DMS 273 (cell line): ENCODE measurements around the gene CDK2.
"Not testable (repeated sequence)": the region's sequence is repeated elsewhere in the genome, so short reads cannot be mapped to it uniquely, and the experiment has no call there.

Experiments
- DNase-seq: peaks from one replicate; lab custom pipeline; 2025; ENCODE audit not compliant: unreplicated experiment; lab: John Stamatoyannopoulos, UW

Gene CDK2

DNA sequence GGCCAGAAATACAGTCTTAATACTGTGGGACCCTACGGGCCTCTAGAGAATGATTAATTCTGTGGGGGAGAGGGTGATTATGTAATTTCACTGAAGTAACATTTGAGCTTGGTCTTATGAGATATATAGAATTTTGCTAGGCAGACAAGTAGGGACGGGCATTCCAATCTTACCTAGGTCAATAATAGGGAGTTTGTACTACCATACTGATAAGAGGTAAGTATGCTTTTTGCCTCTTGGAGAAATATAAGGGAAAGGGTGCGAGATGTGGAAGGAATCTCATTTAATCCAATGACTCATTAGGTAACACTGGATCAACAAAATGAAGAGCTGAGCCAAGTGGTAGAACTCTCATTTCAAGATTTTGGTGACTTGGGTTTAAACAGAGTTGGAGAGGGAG lies 12.4 kb downstream of the CDK2 start:
- no peak for DNase-seq

DNA sequence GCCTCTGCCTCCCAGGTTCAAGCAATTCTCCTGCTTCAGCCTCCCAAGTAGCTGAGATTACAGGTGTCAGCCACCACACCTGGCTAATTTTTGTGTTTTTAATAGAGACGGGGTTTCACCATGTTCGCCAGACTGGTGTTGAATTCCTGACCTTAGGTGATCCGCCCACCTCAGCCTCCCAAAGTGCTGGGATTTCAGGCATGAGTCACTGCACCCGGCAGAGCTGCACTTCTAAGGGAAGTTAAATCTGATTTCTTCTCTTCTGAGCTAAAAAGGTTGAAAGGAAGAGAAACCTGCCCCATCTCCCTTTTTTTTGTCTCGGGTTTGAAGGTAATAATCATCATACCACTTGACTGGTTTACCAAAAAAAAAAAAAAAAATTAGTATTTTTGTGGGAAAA lies 15.3 kb downstream of the CDK2 start:
- DNase-seq: not testable (repeated sequence)

DNA sequence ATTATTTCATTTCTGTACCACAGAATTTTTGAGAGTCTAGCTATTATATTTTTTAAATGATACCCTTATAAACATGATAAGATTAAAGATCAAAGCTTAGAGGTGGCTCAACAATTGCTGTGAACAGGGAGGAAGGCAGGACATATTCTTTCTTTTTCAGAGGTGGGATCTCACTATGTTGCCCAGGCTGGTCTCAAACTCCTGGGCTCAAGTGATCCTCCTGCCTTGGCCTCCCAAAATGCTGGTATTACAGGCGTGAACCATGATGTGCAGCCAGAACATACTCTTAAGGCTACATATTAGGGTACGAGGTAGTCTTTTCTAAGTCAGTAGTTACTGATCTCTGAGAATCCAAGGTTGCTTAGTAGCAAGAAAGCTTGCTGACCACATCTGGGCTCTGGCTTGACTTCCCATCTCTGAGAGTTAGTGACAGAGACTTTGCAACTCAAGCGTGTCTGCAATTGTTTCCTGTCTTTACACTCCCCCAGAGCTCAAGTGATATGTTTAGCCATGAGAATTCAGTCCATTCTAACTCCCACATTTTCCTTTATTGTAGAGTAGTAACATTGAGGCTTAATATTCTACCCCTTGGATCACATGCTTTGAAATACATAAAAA lies 15.8 kb downstream of the CDK2 start:
- no peak for DNase-seq

DNA sequence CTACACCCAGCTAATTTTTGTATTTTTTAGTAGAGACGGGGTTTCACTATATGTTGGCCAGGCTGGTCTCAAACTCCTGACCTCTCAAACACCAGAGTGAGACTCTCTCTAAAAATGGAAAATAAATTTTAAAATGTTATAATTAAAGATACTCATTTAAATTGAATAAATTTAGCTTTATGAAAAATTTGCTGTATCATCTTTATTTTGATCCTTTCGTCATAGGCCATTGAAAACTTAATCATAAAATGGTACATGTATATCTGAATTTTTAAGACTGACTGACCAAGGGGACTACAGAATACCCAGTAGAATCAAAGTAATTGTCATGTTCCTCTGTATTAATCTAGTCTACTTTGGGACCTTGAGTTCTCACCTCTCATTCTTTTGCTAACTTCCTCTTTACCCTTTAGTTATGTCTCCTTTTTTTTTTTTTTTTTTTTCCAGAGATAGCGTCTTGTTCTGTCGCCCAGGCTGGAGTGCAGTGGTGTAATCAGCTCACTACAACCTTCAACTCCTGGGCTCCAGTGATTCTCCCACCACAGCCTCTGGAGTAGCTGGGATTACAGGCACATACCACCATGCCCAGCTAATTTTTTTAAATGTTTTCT lies 16.7 kb downstream of the CDK2 start:
- no peak for DNase-seq

DNA sequence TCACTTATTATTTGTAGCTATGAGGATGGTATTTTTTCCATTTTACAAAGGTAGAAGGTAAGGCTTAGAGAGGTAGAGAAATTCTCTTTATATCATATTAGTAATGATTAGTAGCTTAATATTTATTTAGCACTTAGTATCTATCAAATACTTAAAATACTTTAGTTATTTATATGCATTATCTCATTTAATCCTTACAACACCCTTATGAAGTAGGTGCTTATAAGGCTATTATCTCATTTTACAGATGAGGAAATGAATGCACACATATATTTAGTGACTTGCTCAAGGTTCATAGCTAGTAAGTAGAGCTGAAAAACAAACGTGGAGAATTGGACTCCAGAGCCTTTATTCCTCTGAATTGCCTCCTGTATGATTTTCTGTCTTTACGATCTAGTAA lies 18.2 kb downstream of the CDK2 start:
- DNase-seq: no peak

DNA sequence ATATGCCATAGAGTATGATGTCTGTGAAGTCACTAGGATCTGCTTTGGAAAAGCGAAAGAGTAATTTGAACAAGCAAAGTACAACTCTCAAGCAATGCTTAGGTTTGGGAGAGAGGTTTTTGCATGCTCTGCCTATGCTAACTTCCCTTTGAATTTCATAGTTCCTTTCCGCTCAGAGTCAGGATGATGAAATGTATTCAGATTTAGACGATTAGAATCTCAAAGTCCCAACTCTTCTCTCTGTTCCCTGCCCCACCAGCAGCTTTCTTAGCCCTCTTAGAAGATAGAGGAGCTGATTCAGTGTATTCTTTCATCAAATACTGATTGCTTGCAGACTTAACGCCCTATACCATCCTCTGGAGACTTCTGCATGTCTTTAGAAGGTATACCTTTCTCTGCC lies 18.7 kb downstream of the CDK2 start:
- DNase-seq: no peak

DNA sequence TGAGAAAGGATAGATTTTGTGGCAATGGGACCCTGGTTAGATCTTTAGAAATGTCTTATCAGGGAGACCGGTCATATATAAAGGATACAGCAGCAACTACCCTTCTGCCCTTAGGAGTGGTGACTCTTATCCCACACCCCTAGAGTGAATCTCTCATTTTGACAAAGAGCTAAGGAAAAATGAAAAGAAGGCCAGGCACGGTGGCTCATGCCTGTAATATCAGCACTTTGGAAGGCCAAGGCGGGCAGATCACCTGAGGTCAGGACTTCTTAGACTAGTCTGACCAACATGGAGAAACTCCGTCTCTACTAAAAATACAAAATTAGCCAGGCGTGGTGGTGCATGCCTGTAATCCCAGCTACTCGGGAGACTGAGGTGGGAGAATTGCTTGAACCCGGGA lies 19.3 kb downstream of the CDK2 start:
- DNase-seq: not testable (repeated sequence)

DNA sequence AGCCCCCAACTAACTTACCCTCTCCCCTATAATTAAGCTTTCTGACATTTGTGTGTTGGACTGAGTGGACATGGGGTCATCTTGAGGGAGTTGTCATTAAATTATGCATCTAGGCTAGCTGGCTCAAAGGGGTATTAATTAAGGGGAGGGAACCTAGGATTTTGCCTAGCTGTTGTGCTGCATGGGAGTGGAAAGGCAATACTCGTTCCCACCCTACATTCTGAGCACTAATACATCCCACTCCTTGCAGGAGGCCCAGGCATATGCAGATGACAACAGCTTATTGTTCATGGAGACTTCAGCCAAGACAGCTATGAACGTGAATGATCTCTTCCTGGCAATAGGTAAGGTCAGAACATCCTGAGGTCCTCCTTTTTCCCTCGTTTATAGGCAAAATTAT lies 24.5 kb downstream of the CDK2 start:
- no peak for DNase-seq

DNA sequence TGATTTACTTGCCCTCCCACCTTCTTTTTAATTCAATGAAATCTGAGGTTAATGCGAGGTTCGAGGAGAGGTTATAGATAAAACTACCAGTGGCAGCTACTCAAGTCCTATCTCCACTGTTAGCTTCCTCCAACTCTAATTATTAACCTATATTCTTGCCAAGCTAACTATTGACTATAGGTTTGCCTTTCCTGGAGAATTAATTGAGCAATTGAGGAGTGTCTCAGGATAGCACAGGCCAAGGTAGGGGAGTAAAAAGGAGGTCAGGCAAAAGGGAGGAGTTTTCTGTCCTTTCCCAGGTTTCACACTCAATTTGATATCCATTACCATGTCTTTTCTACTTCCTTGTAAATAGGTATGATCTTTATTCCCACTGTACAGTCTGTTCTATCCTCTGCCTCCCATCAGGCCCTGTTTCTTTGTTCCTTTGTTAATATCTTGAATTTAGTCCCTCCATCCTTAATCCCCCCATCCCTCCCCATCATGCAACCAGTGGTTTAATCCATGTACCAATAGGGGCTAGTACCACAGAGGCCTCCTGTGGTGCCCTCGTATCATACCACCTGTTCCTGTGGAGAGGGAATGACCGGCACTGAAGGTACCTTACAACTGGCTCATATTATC lies 26.7 kb downstream of the CDK2 start:
- DNase-seq: no peak

DNA sequence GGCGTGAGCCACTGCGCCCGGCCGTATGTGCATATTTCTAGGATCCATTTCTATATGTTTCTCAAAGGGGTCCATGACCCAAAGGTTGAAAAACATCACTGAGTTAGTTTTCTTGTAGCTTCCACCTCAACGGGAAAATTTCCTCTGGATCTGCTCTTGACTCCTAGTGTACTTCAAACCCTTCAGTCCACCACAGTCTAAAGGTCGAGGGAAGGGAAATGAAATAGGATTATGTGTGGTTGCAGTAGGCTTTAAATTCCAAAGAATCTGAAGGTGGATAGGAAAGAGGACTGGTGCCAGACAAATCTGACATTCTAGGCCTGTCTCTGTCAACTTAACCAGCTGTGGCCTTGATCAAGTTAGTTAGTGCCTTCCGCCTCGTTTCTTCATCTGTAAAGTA lies 28.7 kb downstream of the CDK2 start:
- no peak for DNase-seq

DNA sequence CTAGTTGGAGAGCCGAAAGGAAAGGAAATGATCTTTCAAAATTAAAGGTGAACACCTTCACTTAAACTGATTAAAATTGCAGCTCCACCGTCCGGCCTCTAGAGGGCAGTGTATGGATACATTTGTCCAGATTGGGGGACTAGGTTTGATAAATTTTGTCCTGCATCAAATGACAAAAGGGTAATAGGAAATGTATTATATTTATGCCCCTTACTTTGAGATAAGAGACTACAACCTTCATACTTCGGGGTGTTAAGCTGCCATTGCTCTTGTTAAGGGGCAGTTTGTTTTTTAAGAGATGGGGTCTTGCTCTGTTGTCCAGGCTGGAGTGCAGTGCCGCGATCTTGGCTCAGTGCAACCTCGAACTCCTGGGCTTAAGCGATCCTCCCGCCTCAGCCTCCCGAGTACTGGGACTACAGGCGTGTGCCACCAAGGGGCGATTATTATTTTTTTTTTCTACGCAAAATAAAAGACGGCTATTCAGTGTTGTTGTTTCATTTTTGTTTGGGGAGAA lies 29.6 kb downstream of the CDK2 start:
- DNase-seq: peak; percentile 75

DNA sequence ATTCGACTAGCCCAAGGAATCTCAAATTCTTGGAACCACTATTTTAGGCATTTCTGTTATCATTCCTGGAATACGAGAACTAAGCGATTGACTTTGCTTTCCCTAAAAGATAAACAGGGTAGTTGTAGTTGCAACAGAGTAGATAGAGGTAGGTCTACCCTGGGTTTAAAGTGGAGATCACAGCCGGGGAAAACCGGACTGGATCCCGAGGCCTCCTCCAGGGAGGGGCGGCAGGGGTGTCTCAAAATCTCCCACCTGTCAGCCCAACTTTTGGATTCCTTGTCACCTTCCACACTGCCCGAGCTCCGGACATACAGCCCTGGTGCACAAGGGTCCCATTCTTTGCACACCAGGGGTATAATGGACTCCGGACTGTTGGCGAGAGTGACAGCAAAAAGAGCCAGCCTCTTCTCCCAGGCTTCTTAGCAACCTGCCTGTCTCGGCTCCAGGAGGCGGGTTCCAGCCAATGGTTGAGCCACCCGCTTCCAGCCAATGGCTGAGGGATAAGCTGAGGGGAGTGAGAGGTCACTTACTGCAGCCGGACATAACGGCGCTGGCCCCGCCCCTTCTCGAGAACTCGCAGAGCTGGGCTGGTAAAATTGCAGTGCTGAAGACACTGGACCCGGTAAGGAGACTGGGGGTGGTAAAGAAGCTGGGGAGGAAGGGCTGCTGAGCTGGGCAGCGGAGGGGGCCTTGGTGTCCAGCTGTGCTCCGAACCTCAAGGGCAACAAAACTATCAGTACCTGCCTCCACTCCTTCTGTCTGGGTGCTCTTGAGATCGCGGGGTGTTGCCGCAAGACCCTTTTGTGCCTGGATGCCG lies 30.3 kb downstream of the CDK2 start, which contains the start of gene SUOX:
Gene SUOX, plus strand, starts transcription at position 562 of the 820 bp plus-strand sequence. CDS start 4,946 bp downstream, outside the sequence.
- peak; percentile 91 for DNase-seq

DNA sequence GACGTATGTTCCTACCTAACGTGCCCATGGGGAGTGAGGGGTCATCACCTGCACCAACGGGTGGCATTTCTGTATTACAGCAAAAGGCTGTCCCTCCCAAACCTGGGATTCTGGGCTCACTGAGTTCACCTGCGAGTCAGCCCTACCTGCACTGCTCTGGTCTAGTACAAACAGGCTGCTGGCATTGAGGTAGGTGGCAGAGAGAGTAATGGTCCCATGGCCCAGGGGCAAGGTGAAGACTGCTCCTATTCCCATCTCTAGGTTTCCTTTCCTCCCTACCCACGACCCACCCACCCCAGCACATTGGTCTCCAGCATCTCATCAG lies 30.9 kb downstream of the CDK2 start:
- DNase-seq: no peak

DNA sequence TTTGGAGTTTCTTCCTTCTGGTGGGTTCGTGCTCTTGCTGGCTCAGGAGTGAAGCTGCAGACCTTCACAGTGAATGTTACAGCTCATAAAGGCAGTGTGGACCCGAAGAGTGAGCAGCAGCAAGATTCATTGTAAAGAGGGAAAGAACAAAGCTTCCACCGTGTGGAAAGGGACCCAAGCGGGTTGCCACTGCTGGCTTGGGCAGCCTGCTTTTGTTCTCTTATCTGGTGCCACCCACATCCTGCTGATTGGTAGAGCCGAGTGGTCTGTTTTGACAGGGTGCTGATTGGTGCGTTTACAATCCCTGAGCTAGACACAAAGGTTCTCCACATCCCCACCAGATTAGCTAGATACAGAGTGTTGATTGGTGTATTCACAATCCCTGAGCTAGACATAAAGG lies 32.9 kb downstream of the CDK2 start:
- DNase-seq: not testable (repeated sequence)

DNA sequence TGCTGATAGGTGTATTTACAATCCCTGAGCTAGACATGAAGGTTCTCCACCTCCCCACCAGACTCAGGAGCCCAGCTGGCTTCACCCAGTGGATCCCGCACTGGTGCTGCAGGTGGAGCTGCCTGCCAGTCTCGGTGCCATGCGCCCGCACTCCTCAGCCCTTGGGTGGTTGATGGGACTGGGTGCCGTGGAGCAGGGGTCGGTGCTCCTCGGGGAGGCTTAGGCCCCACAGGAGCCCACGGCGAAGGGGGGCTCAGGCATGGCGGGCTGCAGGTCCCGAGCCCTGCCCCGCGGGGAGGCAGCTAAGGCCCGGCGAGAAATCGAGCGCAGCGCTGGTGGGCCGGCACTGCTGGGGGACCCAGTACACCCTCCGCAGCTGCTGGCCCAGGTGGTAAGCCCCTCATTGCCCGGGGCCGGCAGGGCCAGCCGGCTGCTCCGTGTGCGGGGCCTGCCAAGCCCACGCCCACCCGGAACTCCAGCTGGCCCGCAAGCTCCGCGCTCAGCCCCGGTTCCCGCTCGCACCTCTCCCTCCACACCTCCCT lies 33.4 kb downstream of the CDK2 start:
- DNase-seq: not testable (repeated sequence)

DNA sequence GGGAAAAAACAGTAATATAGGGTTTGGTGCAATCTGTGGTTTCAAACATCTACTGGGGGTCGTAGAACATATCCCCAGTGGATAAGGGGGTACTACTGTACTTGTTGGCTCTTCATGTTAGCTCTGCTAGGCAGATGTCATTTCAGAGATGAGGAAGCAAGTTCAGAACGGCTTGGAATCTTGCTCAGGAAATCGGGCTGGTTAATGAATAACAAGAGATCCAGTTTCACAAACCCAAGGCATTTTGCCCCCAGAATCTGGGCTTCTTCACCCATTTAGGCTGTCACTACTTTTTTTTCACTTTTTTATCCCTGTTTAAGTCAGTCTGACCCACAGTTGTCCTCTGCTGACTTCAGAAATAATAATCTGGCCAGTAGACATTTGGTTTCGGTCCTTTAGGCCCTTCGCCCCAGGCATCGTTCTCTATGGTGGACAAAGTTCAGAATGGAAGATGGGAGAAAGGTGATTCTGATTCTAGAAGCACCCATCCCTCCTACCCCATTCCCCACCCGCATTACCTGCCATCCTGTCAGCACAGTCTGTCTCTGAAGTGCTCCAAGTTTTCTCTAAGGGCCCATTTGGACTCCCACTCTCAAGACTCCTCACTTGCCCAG lies 35.0 kb downstream of the CDK2 start:
- DNase-seq: no peak

DNA sequence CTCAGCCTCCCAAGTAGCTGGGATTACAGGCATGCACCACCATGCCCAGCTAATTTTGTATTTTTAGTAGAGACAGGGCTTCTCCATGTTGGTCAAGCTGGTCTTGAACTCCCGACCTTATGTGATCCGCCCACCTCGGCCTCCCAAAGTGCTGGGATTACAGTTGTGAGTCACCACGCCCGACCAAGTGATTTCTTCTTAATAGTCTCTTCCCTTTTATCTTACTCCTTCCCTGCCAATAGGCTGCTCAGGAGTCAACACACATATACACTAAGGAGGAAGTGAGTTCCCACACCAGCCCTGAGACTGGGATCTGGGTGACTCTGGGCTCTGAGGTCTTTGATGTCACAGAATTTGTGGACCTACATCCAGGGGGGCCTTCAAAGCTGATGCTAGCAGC lies 36.7 kb downstream of the CDK2 start:
- not testable (repeated sequence) for DNase-seq

DNA sequence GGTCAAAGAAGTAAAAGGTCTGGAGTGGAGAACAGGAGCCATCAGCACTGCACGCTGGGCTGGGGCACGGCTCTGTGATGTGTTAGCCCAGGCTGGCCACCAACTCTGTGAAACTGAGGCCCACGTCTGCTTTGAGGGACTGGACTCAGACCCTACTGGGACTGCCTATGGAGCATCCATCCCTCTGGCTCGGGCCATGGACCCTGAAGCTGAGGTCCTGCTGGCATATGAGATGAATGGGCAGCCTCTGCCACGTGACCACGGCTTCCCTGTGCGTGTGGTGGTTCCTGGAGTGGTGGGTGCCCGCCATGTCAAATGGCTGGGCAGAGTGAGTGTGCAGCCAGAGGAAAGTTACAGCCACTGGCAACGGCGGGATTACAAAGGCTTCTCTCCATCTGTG lies 37.6 kb downstream of the CDK2 start:
- no peak for DNase-seq

DNA sequence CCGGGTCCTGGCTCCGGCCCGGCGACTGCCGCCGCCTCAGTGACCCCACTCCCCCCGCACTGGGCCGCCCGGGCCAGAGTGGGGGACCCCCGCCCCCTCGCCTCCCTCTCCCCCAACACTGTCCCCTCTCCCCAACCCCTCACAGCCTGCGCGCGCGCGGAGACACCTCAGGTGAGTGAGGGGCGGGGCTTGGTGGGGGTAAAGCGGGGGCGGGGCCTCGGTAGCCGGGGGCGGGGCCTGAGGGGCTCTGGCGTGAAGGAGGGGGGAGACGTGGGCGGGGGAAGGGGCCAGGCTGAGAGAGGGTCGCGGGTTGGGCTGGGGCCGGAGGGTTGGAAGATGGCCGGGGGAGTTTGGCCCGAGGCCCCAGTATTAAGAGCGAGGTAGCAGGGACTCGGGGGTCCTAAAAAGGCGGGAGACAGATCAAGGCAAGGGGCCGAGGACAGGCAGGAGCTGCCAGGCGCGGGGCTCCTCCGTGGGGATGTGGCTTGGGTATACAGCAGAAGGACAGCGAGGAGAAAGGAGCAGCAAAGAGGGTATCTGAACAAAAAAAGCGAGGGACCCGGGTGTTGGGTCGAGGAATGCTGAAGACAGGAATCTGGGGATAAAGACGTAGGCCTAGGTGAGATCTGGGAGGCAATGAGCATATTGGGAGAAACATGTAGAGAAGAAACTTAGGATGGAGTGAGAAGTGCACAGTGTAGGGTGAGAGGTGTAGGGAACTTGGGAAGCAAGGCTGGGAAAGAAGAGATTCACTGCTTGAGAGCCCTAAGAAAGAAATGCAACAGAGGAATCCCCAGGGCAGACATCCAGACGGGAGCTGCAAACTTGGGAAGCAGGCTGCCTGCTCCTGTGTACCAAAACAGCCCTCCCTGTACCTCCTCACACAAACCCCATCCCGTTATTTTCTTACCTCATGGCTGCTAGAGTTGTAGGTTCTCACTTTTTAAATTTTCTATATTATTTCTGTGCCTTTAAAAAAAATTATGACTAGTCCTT lies 41.2 kb downstream of the CDK2 start:
- peak; percentile 57 for DNase-seq

DNA sequence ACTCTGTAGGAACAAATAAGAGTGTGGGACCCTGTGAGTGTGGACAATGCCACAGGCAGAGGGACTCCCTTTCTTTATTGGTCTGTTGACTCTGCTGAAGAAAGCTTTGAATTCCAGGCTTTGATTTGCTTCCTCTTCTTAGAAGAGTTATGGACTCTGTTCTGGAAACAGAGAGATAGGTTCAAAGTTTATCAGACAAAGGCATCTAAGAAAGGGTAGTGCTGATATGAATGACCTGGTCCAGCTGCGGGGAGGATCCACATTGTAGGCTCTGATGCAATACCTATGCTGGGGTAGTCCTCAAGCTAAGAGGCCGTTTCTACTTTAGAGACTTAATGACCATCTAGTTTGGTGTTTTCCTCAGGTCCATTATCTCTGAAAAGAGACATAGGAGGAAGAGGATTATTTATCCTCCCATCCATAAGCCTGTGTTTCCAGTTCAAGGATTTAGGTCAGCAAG lies 43.5 kb downstream of the CDK2 start:
- DNase-seq: no peak
